HepG2 (cell line): ENCODE results near the gene ALDH3B2. TPM values are rescaled to one million over a fixed set of nuclear protein-coding genes. Genes with fewer than 3 reads are reported as not detected.

Source experiments
- ATAC-seq: fragments of 200-7000 bp; cut with Tn5 transposase; 3 replicates; pipeline ENCODE4 v1.9.1; 2020; ENCODE audit warnings: mild to moderate bottlenecking, moderate library complexity
- BruUV-seq: library from RNA; stranded (reverse); fragments of 400-500 nt; replicated peaks from 2 replicates; lab custom pipeline; 2021; lab: Mats Ljungman, UMichigan
- CTCF ChIA-PET: fragments of 300-600 bp; formaldehyde crosslinking; extraction: SDS; loops from one replicate; lab custom pipeline; 2021; ENCODE audit warnings: low total read pairs, inconsistent platforms, low intra/inter-chr PET ratio; lab: Yijun Ruan, JAX
- POLR2A ChIA-PET: fragments of 350-600 bp; sonication (Branson Sonifier 250); formaldehyde crosslinking; loops from one replicate; lab custom pipeline; 2020; ENCODE audit warnings: antibody characterized with exemption, inconsistent platforms; lab: Yijun Ruan, JAX
- DNase-seq: peaks from one replicate; pipeline ENCODE4 v3.0.0-alpha.2; 2015; ENCODE audit warnings: low spot score
- FAIRE-seq: peaks from 3 replicates; lab custom pipeline; 2011; peaks lifted over from hg19 to GRCh38; lab: Jason Lieb, UNC
- H2AFZ ChIP-seq: one replicate; pipeline ENCODE4 v1.6.1; 2011; ENCODE audit warnings: low read length, inconsistent platforms
- H3K27ac ChIP-seq: fragments of 300-600 bp; 3 replicates; pipeline ENCODE4 v1.8.0; 2011; ENCODE audit warnings: mixed run types, mild to moderate bottlenecking, mixed read lengths, low read length, inconsistent platforms; ENCODE audit not compliant: insufficient read depth; ENCODE audit errors: extremely low read length
- H3K27me3 ChIP-seq, 2 experiments: fragments of 200-600 bp in 1 of 2; 2 replicates in 1 of 2; 3 replicates in 1 of 2; pipeline versions ENCODE4 v1.6.0 to v1.8.0; 2011; ENCODE audit warnings: low read length in 2 of 2, mild to moderate bottlenecking in 2 of 2, moderate library complexity in 2 of 2, inconsistent platforms in 1 of 2; ENCODE audit not compliant: insufficient read depth in 2 of 2, control insufficient read depth in 1 of 2
- H3K36me3 ChIP-seq, 2 experiments: fragments of 200-600 bp in 1 of 2; replicated peaks in 1 of 2; 2 replicates in 1 of 2; 3 replicates in 1 of 2; pipeline versions ENCODE4 v1.5.1 to v1.8.0; 2011; ENCODE audit warnings: low read length in 2 of 2, inconsistent platforms in 1 of 2; ENCODE audit not compliant: insufficient read depth in 2 of 2, control insufficient read depth in 1 of 2
- H3K4me1 ChIP-seq: 2 replicates; pipeline ENCODE4 v1.5.1; 2012; ENCODE audit warnings: low read length, inconsistent platforms; ENCODE audit not compliant: insufficient read depth
- H3K4me2 ChIP-seq: 2 replicates; pipeline ENCODE4 v1.6.0; 2011; ENCODE audit warnings: low read depth, low read length, inconsistent platforms
- H3K4me3 ChIP-seq, 3 experiments: fragments of 200-600 bp in 1 of 3; sonication (generic), shearing (Covaris generic) in 1 of 3; replicated peaks in 1 of 3; 2 replicates each; pipeline ENCODE4 v1.5.1; 2011 to 2016; ENCODE audit warnings: low read length in 3 of 3, inconsistent platforms in 2 of 3, low read depth in 2 of 3, mild to moderate bottlenecking in 2 of 3, control low read depth in 1 of 3, mixed read lengths in 1 of 3; ENCODE audit not compliant: insufficient read depth in 1 of 3
- H3K79me2 ChIP-seq: one replicate; pipeline ENCODE4 v1.6.1; 2011; ENCODE audit warnings: low read length, inconsistent platforms; ENCODE audit not compliant: insufficient read depth
- H3K9ac ChIP-seq: 2 replicates; pipeline ENCODE4 v1.6.0; 2011; ENCODE audit warnings: mild to moderate bottlenecking, low read depth, low read length, inconsistent platforms; ENCODE audit not compliant: insufficient read depth
- H3K9me3 ChIP-seq: 2 replicates; pipeline ENCODE4 v1.5.1; 2012; ENCODE audit warnings: mild to moderate bottlenecking, low read length
- H4K20me1 ChIP-seq: 2 replicates; pipeline ENCODE4 v1.6.0; 2011; ENCODE audit warnings: inconsistent platforms, mild to moderate bottlenecking, low read length, moderate library complexity; ENCODE audit not compliant: insufficient read depth
- HNF1A ChIP-seq, 2 experiments: sonication (generic) in 1 of 2; formaldehyde crosslinking in 1 of 2; IDR thresholded peaks; 2 replicates each; pipeline versions ENCODE4 v1.4.0 to v1.6.1; 2016 to 2020; ENCODE audit warnings: borderline replicate concordance in 1 of 2, low read depth in 1 of 2, mild to moderate bottlenecking in 1 of 2, missing genetic modification reagents in 1 of 2
- JUN ChIP-seq: sonication (generic); formaldehyde crosslinking; IDR thresholded peaks from 2 replicates; pipeline ENCODE4 v1.4.0; 2020; ENCODE audit warnings: mild to moderate bottlenecking, missing genetic modification reagents
- MAFG ChIP-seq: sonication (generic); formaldehyde crosslinking; IDR thresholded peaks from 2 replicates; pipeline ENCODE4 v1.5.1; 2020; ENCODE audit warnings: mild to moderate bottlenecking, missing genetic modification reagents
- MEIS2 ChIP-seq: sonication (generic); formaldehyde crosslinking; IDR thresholded peaks from 2 replicates; pipeline ENCODE4 v1.9.0; 2021; ENCODE audit warnings: mild to moderate bottlenecking, missing genetic modification reagents
- MIER2 ChIP-seq: IDR thresholded peaks from 2 replicates; pipeline ENCODE4 v1.6.1; 2016; ENCODE audit warnings: missing biosample characterization, missing genetic modification reagents
- NCOA5 ChIP-seq: sonication (generic); formaldehyde crosslinking; IDR thresholded peaks from 2 replicates; pipeline ENCODE4 v1.4.0; 2020; ENCODE audit warnings: missing genetic modification reagents
- ZNF143 ChIP-seq: sonication (generic); formaldehyde crosslinking; IDR thresholded peaks from 2 replicates; pipeline ENCODE4 v1.4.0; 2020; ENCODE audit warnings: missing genetic modification reagents
- ZNF225 ChIP-seq: sonication (generic); formaldehyde crosslinking; IDR thresholded peaks from 2 replicates; pipeline ENCODE4 v1.4.0; 2020; ENCODE audit warnings: mild to moderate bottlenecking, missing genetic modification reagents
- ZNF564 ChIP-seq: sonication (generic); formaldehyde crosslinking; IDR thresholded peaks from 2 replicates; pipeline ENCODE4 v1.8.1; 2023; ENCODE audit warnings: mild to moderate bottlenecking, missing genetic modification reagents
- ZNF576 ChIP-seq: sonication (generic); formaldehyde crosslinking; IDR thresholded peaks from 2 replicates; pipeline ENCODE4 v1.4.0; 2020; ENCODE audit warnings: mild to moderate bottlenecking, missing genetic modification reagents
- ZNF703 ChIP-seq: sonication (generic); formaldehyde crosslinking; IDR thresholded peaks from 2 replicates; pipeline ENCODE4 v1.5.1; 2020; ENCODE audit warnings: missing genetic modification reagents, mild to moderate bottlenecking, moderate library complexity, borderline replicate concordance
- ZNF790 ChIP-seq: sonication (generic); formaldehyde crosslinking; IDR thresholded peaks from 2 replicates; pipeline ENCODE4 v1.8.0; 2022; ENCODE audit warnings: missing genetic modification reagents, mild to moderate bottlenecking, borderline replicate concordance
- WGBS: methylation state at CpG from one replicate; pipeline ENCODE4 v1.1.6; 2017; ENCODE audit warnings: low lambda C conversion rate; 5-methylcytosine and 5-hydroxymethylcytosine counted together
- in situ Hi-C: cut with HindIII; loops from 2 replicates; pipeline ENCODE4 v1.10.0; 2017; ENCODE audit warnings: low pct_unique_long_range_greater_than_20kb; ENCODE audit not compliant: extremely low pct_ligation_motif_present
- intact Hi-C: fragments of 100-400 bp; cut with micrococcal nuclease; formaldehyde crosslinking; loops from one replicate; pipeline ENCODE4 v1.10.0; 2022; ENCODE audit not compliant: unreplicated experiment
- polyA plus RNA-seq, 8 experiments: library from polyadenylated mRNA; depleted of rRNA in 3 of 8; stranded (reverse) in 7 of 8; unstranded in 1 of 8; fragments of >200 nt; fragmentation: Illumina TruSeq in 4 of 8; extraction: Trizol in 4 of 8; gene quantifications; 2 replicates each; pipeline versions ENCODE4 v1.2.1 to v1.2.3, GENCODE V29; 2011 to 2016; ENCODE audit warnings: low read depth in 4 of 8, missing spikeins in 1 of 8, mixed read lengths in 1 of 8; ENCODE audit not compliant: insufficient read depth in 1 of 8
- total RNA-seq, 5 experiments: library from RNA; depleted of rRNA; stranded (reverse); fragments of >200 nt; fragmentation: Illumina TruSeq; extraction: Trizol; gene quantifications; 2 replicates each; pipeline ENCODE4 v1.2.3, GENCODE V29; 2016; ENCODE audit warnings: low read depth in 1 of 5

The ALDH3B2 gene
- total and polyA plus RNA-seq, 2 of the 13 experiments (the other 11 are each of a cell fraction or from before 2014, with no cell fraction given), result not detected

- peak; percentile 94 for TF ChIP-seq ZNF564
- no peak for TF ChIP-seq ZNF576 (CRISPR knock-in tag)
- no peak for TF ChIP-seq ZNF143 (CRISPR knock-in tag)
- TF ChIP-seq JUN (CRISPR knock-in tag), result no peak
- TF ChIP-seq, all 625 proteins: peak for 1
- peaks cover 0 to 26% of the 10 kb centered on the region in 2 experiments; a peak in 3 of 5 replicates for H3K27me3 ChIP-seq
- H3K9me3 ChIP-seq, result no peaks in the 10 kb centered on the region
- no peak overlapping the region for H3K9ac ChIP-seq
- H3K36me3 ChIP-seq, result no peaks in the 10 kb centered on the region
- ChIA-PET CTCF (no interaction called here), POLR2A (no interaction called here)
- 34% methylated on average over 4 of the region's 4 CpGs for WGBS
- H3K4me2 ChIP-seq, result no peak overlapping the region
- intact Hi-C loops (no loop called here), in situ Hi-C loops (no loop called here)
- peaks cover 22% of the 10 kb centered on the region for H3K4me1 ChIP-seq
- H3K27ac ChIP-seq, result no peak overlapping the region
- BruUV-seq, result no TSS peak
- no peak overlapping the region for H2AFZ ChIP-seq
- DNase-seq (no peak), ATAC-seq (no peak), FAIRE-seq (no peak)
- no peaks in the 10 kb centered on the region for H3K79me2 ChIP-seq
- H4K20me1 ChIP-seq, result no peaks in the 10 kb centered on the region
- H3K4me3 ChIP-seq, result no peak overlapping the region
These were observed 23.4 kb upstream of the ALDH3B2 start for GRCh38 chr11:67697846-67698245.

- in situ Hi-C loops, result no loop called here
- no peak for TF ChIP-seq MAFG (CRISPR knock-in tag)
- TF ChIP-seq ZNF225, result no peak
- no peak for TF ChIP-seq MEIS2 (CRISPR knock-in tag)
- TF ChIP-seq MIER2 (CRISPR knock-in tag), result no peak
- TF ChIP-seq ZNF790 (CRISPR knock-in tag), result no peak
- TF ChIP-seq NCOA5 (CRISPR knock-in tag), result no peak
- no peak for TF ChIP-seq ZNF703 (CRISPR knock-in tag)
- TF ChIP-seq HNF1A (IDR thresholded peaks at IDR 0.05; ENCODE audit: low read depth), result no peak
- no peak for TF ChIP-seq HNF1A (CRISPR knock-in tag; IDR thresholded peaks at IDR 0.05; ENCODE audit: borderline replicate concordance)
- no peak for ATAC-seq
- Histone ChIP-seq H3K4me3 (no peak overlapping the region), H3K36me3 (no peaks in the 10 kb centered on the region), H3K9me3 (no peaks in the 10 kb centered on the region), H3K9ac (no peak overlapping the region), H3K79me2 (no peaks in the 10 kb centered on the region), H4K20me1 (no peaks in the 10 kb centered on the region), H3K4me1 (peaks cover 22% of the 10 kb centered on the region), H3K27me3 (peaks cover 0 to 26% of the 10 kb centered on the region in 2 experiments; a peak in 3 of 5 replicates), H3K4me2 (no peak overlapping the region), H2AFZ (no peak overlapping the region), H3K27ac (no peak overlapping the region)
- FAIRE-seq, result no peak
- intact Hi-C loops, result no loop called here
- no TSS peak for BruUV-seq
- ChIA-PET POLR2A (no interaction called here), CTCF (no interaction called here)
- DNase-seq, result no peak
- 28% methylated on average over 7 of the region's 7 CpGs for WGBS
These were observed 22.6 kb upstream of the ALDH3B2 start for GRCh38 chr11:67696998-67697397.
